HG03045 (cell line): ENCODE data around the gene RBM20.

ENCODE experiments used
- ATAC-seq: cut with Tn5 transposase; IDR thresholded peaks from one replicate; pipeline ENCODE4 v1.9.1; 2021; ENCODE audit warnings: mild to moderate bottlenecking, moderate library complexity; ENCODE audit not compliant: unreplicated experiment

The RBM20 gene

DNA sequence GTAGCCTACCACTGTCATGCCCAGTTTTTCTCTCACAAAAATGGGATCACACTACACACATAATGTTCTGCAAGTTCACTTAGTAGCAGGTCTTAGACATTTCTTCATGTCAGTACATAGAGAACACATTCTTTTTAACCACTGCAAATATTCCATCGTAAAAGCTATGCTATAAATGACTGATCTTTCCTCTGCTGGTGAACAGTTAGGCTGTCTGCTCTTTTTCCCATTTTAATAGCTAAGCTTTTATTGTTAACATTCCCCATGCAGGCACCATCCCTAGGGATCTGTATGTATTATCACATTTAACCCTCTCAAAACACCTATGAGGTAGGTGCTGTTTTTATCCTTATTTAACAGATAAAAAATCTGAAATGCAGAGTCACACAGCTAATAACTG lies 181.4 kb downstream of the RBM20 start:
- no peak for ATAC-seq

DNA sequence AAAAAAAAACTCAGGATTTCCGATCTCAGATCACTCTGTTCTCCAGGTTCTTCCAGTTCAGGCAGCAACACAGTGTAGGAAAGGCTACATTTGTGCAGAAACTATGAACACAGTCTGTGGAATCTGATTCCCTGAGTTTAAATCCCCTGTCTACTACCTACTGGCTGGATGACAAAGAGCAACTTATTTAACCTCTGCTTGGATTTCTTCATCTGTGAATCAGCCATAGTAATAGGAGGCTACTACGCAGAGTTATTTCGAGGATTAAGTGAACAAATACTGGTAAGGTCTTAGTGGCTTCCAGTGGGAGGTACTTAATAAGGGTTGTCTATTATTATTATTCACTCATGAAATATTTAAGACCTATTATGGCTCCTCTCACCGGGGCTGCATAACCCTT lies 183.3 kb downstream of the RBM20 start:
- no peak for ATAC-seq

DNA sequence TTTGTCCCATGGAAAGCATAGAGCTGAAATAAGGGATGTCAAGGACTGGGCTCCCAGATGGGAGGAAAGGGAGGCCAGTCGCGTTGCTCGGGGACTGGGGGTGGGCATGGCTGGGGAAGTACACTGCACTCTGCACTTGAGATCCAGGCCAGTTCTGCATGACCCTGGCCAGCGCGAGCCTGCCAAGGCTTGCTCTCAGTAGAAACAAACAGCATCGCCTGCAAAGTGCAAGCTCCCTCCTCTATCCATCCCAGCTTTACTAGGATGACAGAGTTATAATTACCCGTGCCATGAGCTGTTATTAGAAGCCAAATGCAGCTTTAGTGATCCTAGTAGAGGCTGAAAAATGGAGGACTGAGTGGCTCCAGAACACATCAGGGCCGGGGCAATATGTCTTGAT lies 183.7 kb downstream of the RBM20 start:
- no peak for ATAC-seq

DNA sequence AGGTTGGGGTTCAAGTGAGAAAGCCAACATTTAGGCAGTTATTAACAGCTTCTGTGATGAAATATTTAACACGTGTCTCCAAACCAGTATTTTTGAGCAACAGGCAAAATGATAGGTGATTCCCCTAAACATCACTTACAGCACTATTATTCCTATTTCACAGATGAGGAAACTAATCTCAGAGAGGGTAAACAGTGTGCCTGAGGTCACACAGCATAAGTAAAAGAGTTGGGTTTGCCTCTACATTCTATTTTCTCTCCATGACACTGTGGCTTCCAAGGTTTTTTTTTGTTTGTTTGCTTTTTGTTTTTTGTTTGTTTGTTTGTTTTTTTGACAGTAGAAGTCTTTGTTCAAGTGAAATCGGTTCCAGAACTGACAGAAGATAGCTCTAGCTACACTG lies 184.4 kb downstream of the RBM20 start:
- no peak for ATAC-seq

DNA sequence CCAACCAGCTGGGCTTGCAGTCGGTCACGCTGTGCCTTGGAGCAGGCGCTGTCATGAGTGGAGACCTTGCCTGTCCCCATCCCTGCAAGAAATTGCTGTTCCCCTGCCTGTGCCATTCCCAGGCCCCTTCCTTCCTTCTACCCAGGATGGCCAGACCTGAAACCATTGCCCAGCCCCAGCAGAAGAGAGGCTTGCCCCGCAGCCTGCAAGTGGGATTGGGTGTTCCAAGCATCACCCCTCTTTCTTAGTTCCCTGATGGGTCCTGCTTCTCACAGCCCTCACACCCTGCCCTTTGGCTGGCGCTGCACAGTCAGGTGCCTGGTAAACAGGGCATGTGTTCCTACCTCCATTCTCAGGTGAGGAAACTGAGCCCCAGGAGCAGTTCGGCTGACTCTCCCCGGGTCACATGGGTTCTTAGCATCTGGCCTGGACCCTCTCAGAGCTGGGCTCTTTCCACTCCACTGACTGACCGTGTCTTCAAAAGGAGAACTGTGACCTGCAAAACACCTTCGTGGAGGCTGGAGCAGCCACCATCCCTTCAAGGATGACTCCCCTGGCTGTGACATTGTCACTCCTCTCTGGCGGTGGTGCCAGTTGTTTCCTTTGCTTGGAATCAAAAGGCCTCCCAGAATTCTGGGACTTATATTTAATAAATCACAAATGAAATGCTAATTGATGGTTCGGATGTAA lies 185.7 kb downstream of the RBM20 start:
- ATAC-seq = no peak

DNA sequence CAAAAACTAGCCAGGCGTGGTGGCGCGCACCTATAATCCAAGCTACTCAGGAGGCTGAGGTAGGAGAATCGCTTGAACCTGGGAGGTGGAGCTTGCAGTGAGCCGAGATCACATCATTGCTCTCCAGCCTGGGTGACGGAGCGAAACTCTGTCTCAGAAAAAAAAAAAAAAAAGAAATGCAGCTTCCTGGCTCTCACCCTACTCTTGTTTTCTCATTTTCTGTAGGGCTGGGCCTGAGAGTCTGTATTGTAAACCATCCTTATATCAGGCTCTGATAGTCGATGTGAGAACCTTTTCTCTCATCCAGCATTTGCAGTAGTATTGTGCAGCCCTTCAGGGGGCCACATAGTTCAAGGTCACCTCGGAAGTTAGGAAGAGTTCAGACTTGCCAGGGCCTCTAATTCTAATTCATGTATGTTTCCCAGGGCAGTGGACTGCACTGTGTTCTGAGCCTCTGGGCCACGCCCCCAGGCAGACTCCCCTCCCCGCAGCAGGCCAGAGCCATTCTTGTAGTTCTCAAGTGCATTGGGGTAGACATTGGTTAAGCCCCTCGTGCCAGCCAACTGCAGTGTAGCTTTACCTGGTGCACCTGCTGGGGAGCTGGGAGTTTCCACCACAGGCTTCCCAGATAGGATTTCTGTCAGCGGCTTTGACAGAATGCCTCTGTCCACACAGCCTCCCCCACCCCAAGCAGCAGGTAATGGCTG lies 189.3 kb downstream of the RBM20 start:
- no peak for ATAC-seq

DNA sequence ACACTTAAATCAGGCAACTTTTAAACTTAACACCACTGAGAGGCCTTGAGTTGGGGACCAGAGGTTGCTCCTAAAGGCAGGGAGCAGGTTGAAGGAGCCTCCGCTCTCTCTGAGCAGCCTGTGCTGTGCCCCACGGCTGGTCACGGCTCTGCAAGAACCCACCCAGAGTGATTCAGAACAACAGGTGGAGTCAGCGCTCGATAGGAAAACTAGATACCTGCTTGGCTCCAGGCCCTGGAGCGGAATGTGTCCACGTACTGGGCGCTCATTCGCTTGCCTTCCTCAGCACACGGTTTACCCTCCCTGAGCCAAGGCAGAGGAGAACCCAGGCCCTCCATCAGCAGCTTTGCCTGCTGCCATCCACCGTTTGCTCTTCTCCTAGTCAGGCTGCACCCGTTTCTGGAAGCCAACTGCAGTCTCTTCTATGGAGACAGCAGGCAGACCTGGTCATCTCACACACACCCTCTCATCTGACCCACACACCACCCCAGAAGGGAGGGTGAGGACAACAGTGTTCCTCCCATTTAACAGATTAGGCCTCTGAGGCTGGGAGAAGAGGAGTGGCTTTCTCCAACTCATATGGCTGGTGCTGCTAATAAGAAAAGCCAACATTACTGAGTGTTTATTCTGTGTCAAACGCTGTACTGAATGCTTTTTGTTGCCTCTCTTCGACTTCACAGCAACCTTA lies 189.9 kb downstream of the RBM20 start:
- no peak for ATAC-seq

DNA sequence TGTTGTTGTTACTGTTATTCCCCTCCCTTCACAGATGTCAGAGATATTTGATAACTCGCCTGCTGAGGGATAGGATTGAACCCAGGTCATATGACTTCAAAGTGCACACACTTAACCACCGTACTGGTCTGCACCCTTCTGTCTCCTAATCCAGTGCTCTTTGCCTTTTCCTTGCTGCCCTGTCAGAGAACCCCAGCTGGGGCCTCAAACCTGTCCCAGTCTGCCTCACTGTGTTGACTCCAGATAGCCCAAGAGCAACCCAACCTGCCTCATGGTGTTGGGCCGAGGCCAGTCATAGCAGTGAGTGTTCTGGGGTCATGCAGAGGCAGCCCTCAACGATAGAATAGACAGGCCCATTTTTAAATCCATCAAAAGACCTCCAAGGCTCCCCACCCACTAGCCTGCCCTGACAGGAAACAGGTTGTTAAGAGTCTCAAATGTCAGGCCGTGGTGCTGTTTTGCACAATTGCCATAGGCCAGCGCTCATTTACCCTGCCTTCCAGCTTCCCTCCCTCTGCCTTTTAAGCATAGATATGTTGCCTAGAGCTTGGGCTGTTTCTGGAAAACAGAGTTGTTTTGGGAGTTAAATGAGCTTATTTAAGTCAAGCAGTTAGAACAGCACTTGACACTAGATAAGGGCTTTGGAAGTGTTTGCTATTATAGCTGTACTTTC lies 190.6 kb downstream of the RBM20 start:
- no peak for ATAC-seq

DNA sequence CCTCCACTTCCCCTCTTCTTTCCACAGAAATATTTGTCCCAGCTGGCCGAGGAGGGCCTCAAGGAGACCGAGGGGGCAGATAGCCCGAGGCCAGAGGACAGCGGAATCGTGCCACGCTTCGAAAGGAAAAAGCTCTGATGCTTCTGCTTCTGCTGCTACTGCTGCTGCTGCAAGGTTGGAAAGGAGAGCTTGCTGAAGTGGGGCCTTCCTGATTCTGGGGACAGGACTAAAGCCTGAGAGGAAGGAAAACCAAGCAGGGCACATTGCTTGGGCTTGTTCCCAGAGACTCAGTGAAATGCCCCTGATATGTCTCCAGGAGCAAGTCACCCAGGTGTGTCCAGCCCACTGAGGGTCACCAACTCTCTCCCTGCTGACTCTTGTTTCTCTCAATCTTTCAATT lies 191.7 kb downstream of the RBM20 start:
- no peak for ATAC-seq

DNA sequence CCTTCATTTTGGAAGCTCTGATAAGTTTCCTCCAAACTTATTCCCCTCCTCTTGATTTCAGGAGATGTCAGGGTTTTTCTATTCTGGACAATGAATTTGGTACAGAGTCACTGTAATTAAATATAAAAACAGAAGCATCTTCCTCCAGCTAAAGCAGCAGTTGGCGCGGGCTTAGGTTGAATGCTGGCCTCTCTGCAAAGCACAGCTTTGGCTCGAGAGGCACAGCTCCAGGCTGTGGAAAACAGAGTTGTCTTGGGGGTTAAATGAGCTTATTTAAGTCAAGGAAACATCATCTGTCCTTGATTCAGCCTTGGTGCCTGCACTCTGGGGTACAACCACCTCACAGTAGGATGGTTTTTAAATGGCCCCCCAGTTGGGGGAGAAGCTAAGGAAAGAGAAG lies 192.6 kb downstream of the RBM20 start:
- no peak for ATAC-seq

DNA sequence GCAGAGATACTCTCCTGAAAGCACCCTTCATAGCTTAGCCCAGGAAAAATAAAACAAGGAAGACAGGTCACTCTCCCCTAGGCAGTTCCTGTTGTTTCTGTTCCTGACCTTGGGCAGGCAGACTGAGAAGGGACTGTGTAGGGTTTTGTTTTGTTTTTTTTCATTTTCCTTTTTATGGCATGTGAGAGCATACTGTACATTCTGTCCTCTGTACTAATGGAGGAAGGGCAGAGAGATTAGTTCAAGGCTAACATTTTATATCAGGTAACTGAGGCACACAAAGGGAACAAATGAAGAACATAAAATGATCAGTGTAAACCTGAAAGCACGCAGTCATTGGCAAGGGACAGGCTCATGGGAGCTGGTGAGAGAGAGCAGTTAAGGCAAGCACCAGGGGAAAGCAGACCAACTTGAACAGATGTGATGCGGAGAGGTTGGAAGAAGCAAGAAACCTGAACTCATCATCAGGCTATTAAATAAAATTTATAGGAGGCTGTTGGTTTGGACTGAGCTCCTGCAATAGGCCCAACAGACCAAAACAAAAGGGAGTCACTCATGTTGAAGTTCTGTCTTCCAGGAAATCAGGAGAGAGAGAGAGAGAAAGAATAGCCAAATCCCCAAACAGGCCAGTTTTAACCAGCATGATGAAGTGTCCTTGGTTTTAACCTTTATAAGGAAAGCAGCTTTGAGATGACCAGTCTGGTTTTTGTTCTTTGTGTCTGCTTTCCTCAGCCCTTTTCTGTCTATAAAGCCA lies 193.5 kb downstream of the RBM20 start:
- no peak for ATAC-seq

DNA sequence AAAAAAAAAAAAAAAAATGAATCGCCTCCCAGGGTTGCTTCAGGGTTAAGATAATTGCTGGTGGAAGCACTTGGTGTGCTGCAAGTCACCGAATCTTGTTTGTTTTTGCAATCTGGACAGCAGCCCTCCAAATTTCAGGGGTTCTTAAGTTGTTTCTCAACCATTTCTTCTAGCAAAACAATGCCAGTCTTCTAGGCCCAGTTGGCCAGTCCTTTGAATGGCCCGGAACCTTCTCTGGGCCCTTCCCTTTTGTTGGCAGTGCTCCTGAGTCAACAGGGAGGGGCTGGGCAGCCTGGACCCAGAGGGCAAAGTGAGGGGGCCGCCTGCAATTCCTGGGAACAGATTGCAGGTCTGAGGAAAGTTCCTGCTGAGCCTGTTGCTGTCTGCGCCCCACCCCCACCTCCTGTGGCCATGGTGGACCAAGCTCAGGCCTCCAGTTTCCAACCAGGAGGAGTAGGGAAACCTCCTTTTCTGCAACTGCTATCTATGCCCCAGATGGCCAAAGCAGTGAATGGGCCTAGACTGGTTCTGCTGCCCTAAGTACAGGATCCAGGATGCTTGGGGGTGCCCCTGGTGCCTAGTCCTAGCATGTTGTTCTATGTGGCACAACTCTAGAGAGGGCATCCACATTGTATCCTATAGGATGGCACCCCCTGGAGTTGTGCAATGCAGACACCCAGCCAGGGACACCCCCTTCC lies 196.2 kb downstream of the RBM20 start:
- no peak for ATAC-seq

DNA sequence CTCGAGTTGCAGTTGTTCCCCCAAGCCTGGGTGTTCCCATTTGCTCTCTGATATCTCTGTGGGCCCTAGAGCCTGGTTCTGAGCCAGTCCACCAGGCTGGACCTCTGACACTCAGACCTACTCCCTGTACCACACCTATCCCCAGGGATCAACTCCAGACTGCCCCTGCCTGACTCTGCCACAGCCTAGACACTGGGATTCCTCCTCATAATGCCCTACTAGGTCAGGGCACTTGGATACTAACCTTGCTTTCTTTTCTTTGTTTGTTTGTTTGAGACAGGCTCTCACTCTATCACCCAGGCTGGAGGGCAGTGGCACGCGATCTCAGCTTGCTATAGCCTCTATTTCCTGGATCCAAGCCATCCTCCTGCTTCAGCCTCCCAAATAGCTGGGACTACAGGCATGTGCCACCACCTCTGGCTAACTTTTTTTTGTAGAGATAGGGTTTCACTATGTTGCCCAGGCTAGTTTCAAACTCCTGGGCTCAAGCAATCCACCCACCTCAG lies 196.8 kb downstream of the RBM20 start:
- no peak for ATAC-seq

DNA sequence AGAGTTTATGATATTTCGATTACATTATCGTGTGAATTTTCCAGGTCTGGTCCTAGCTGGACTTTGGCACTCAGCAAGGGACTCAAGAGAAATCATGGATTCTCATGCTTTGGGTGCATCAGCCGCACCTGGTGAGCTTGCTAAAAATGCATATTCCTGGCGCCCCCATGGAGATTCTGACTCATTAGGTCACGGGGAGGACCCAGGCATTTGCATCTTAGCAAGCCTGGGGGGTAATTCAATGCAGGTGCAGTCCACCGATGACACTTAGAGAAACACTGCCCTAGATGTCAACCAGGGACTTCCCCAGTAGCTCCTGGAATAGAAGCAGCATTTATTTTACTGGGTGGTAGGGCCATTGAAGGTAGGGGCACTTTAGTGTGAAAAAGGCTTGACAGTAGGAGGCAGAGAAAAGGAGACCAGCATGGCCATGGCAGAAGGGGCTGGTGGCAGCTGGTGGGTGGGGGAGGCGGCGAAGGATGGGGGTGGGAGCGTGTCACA lies 197.7 kb downstream of the RBM20 start:
- ATAC-seq = peak; percentile 76

DNA sequence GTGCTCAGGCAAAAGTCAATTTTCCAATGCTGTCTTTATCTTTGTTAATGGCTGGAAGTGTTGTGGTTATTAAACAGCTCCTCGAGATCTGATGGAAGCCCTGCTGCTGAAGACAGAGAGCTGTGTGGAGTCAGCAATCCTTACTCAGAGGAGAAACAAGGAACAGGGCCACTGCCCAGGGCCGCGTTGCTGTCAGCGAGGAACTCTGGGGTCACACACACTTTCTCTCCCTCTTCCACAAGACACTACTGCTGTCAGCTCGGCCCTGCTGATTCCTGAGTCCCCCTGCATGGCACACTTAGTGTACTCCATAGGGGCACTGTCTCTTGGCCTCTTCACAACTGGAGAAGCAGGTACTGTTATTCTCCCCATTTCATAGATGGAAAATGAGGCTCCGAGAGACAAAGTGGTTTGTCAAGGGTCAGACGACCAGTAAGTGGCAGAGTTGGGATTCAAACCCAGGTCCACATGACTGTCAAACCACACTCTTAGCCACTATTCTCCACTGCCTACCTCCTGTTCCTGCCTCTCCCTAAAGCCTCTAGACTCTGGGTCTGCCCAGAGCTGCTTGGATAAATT lies 198.3 kb downstream of the RBM20 start:
- peak; percentile 3 for ATAC-seq

DNA sequence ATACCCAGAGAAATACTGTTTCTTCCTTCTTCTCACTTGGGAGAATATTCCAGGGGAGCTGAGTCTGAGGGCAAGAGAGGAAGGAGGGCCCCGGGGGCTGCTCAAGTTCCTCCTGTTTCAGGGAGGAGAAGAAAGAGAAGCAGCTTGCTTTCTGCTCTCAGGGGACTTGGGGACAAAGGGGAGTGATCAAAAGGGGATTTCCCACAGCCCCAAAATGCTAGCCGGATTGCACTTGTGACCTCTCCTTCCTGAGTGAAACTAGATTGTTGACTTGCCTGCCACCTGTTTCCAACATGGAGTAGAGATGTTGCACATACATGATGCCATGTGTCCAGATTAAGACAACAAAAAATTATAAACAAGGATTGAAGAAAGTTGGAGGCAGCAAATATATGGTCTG lies 198.9 kb downstream of the RBM20 start:
- ATAC-seq = peak; percentile 65

DNA sequence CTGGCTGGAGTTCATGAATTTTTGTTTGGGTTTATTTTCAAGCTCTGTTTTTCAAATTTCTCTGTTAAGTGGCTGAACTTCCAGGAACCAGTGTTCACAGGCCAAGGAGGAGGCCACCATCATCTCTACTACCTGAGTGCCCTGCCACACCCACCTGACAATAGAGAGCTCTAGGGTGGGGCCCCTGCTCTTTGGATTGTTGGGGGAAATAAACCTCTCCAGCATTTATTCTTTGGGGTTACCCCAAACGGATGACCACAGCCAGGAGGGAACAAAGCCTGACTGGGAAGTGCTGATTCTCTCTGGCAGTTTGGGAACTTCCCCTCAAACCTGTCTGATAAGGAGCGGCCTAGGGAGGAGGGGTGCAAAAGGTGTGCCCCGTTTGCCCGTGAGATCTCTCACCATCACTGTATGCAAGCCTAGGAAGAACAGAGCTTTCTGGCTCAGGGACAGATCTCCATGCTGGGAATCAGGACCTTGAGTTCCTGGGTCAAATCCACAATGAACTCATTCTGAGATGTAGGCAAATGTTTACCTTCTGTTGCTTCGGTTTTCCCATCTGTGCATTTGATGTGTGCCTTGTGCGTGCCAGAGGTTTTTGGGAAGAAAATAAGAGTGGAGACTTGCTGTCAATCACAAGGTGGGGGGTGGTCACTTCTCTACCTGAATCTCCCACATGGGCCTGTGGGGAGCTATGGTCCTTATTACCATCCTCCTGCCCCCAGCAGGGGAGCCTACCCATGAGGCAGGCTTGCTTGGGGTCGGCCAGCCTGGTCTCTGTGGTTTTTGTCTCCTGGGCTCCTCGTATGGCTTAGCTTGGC lies 199.9 kb downstream of the RBM20 start:
- ATAC-seq = no peak

DNA sequence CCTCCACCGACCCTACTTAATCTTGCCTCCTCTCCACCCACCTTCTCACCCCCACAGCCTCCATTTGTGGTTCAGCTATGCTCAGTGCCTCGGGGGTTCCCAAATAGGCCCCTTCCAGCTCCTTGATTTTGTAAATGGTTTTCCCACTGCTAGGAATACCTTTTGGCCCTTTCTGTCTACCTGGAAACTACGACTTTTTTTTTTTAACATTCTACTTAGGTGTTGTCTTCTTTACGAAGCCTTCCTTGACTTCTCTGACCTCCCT lies 200.4 kb downstream of the RBM20 start:
- ATAC-seq = no peak

DNA sequence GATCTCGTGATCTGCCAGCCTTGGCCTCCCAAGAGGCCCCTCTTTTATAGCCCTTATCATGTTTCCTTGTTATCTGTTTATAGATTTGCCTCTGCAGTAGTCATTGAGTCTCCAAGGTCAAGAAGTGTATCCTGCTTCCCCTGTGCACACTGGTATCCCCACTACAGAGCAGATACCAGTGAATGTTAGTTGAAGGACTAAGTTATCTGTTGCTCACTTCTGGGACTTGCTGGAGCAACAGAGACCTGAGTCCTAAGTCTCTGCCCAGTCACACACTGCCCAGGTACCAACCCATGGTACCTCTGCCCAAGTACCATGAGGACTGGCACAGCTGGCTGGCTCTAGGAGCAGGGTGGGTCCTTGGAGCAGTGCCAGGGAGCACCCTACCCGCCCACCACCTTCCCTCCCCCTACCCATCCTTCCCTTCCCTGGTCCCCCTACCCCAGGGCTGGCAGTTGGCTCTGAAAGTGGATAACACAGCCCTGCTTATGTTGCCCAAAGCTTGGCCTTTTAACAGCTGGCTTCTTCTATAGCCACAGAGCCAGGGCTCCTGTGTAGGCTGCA lies 201.1 kb downstream of the RBM20 start:
- no peak for ATAC-seq
